IPS-NIHi7 (cell line): ENCODE data around the gene TPP2.

Source experiments
- DNase-seq: peaks from one replicate; pipeline ENCODE4 v3.0.0; 2012; ENCODE audit warnings: mixed read lengths; ENCODE audit errors: extremely low spot score

The TPP2 gene

DNA sequence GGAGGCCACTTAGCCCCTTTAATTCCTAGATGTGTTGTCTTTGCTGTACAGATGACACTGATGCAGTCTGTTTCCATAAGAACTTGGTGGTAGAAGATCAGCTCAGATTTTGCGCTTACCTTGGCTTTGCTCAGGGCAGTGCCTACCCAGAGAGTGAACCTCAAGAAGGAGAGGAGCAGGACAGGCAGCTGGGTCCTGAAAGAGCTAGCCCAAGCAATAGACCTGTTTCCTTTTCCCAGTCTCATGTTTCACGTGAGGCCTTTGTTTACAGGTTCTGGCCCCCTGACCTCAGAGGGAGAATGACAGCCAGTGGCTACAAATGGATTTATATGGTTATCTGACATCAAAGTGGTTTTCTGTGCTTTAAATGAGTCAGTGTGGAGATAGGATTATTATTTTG, 58.0 kb downstream of the TPP2 start:
- no peak for DNase-seq

DNA sequence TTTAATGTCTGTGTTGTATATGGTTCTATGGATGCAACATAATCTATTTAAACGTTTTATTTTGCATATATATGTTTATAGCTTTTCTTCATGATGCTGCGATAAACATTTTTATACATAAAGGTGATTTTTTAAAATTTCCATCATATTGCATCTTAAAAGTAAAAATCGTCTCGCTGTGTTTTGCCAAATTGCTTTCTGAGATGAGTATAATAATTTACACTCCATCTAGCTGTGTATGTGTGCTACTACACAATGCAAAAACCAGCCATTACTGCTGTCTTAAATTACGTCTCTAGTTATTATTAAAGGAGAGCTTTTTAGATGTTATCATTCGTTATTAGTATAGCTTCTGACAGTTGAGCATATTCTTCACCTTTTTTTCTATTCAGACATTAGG, 60.8 kb downstream of the TPP2 start:
- no peak for DNase-seq

DNA sequence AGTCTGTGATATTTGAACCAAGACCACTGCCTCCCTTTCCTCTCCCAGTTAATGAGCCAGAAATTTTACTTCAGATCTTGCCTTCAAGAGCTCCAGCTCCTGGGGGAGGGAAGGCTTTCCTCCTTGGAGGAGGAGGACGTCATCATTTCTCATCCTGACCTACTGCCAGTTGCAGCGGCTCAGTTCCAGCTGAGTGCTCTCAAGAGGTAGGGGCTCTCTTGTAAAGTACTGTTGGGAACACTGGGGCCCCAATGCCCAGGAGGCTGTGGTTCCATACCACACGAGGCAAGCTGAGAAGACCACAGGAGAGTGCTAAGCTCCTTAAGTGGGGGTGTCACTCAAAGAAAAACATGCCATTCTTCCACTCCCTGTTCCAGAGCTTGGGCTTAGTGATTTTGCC, 61.9 kb downstream of the TPP2 start:
- DNase-seq, result no peak

DNA sequence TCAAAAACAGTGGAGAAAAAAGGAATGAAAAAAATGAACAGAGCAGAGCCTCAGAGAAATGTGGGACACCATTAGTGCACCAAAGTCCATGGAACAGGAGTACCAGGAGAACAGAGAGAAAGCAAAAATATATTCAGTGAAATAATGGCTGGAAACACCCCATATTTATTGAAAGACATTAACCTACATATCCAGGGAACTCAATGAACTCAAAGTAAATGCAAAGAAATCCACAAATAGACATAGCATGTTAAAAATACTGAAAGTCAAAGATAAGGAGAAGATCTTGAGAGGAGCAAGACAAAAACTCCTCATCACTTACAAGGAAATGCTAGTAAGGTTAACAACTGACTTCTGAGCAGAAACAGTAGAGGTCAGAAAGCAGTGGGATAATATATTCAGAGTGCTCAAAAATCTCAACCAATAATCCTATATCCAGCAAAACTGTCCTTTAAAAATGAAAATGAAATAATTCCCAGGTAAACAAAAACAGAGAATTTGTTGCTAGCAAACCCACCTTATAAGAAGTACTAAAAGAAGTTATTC, 62.5 kb downstream of the TPP2 start:
- DNase-seq, result no peak

DNA sequence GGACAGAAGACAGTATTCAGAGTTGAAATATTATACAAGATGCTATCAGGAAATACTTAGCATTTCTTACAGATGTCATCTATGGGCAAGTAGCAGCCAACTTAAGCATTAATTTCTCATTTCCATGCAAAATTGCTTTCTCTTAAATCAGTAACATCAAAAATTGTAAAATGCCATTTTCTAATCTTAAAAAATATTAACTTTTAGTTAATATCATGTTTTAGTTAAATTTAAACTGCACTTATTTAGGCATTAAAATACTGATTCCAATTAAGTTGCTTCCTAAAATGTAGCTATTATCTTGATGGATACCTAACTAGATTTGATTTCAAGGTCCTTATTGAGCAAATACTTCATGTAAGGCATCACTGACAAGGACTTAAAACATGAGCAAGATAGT, 70.2 kb downstream of the TPP2 start:
- DNase-seq, result no peak

DNA sequence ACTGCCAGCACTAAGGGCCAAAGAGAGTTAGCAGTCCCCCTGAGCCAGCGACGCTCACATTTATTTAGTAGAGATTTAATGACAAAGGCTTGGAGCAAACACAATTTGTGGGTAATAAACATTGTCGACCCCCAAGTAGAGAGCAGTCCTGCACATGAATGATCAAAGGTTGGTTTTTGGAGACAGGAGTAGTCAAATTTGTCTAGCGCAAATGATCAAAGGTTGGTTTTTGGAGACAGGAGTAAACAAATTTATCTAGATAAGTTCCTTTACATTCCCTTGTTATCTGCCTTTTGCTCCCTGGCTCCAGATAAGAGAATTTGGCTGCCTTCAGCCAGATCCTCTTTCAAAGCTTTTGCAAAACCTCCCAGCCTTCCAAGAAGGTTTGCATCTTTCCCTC, 71.1 kb downstream of the TPP2 start:
- no peak for DNase-seq

DNA sequence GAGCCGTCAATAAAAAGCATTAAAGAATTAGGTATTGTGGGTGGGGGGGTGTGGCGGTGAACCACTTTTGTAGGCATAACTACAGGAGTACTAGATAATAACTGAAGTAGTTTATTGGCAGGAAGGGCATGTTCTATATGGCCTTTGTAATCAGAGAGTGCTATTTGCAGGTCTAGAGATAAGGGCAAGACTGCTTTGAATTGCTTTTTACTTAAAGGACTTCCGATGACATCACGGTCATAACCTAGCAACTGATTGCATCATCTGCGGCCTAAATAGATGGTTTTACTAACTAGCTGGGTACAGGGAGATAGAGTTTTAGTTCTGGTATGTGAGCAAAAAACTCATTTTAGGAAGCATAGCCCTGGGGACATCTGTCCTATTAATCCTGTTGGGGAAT, 73.3 kb downstream of the TPP2 start:
- no peak for DNase-seq

DNA sequence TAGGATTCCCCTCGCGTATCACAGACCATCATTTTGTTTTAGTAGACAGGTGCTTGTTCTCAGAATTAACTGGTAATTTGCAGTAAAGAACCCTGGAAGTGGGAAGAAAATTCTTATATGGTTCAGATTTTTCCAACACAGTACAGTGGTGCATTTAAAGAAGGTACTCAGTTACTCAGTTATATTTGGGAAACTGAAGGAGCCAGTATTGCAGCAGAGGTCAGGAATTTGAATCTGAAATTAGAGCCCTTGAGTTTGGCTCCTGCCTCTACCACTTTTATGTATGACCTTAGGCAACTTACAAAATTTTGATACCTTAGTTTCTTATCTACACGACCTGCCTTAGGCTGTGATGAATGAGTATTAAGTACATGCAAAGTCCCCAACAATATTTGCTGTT, 78.3 kb downstream of the TPP2 start:
- DNase-seq, result no peak

DNA sequence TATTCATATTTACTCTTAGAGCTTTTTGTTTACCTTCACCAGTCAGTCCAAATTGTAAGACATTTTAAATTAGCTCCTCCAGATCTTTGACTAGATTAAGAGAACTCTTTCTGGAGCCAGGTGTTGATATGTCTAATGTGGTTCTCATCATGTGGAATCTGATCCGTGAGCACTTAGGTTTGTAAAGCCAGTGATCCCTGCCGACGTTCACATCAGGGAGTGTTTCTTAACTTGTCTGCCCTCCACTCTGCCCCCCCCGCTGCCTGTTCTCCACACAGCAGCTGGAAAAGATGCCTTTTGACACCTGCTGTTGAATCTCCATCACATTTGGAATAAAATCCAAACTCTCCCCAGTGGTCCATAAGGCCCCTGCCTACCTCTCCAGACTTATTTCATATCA, 80.3 kb downstream of the TPP2 start:
- DNase-seq, result no peak

DNA sequence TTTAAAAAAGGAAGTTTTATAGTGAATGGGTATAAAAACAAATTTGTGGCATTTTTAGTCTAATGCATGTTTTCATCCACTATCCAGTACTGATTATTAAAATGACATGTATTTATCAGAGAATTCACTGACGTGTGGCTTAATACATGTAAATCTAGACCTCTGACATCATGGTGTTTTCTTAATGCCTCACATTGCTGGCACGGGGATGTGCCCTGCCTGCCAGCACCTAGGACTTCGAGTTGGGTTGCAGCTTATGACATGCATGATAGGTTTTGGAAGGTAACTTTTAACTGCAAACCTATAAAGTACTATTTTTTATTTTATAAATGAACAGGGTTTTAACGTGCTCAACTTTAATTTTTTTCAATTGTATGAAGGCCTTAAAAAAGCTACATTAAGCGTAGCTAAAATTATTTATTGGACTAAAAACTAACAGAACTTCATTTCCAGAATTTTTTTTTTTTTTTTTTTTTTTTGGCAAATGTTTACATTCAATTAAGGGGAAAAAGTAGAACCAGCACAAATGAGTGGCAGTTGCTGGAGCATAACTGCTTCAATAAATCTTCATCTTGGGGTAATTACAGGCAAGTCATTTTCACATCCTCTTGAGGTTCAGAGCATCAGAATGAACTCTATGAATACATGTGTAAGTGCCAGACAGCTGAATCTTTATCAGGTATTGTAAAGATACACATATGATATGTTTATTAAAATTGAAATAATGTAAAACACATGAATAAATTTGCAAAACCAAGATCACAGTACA, 81.7 kb downstream of the TPP2 start:
- DNase-seq, result no peak

DNA sequence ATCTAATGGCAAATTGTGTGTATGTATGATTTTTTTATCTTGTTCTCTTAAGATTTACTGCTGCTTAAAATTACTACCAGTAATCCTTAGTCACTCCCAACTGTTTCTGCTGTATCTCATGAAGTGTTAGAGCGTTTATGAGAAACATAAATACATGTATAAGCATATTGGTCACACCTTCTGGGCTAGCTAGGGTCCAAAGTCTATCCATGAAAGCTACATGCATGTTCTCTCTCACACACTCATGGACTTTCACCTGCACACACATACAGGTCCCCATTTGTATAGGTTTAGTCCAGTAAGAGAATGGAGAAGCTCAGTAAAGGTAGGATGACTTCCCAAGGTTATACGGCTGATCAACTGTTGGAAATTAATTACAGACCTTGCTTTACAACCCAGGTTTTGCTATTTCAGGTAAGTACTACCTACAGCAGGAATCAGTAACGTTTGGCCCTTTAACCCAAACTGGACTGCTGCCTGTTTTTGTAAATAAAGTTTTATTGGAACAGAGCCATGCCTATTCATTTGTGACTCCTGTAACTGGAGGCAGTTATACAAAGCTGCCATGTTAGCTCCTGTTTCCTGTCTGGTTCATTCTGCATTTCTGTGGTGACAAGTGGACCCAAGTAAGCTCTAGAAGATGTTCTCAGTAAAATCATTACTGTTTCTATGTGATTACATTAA, 82.8 kb downstream of the TPP2 start:
- no peak for DNase-seq

DNA sequence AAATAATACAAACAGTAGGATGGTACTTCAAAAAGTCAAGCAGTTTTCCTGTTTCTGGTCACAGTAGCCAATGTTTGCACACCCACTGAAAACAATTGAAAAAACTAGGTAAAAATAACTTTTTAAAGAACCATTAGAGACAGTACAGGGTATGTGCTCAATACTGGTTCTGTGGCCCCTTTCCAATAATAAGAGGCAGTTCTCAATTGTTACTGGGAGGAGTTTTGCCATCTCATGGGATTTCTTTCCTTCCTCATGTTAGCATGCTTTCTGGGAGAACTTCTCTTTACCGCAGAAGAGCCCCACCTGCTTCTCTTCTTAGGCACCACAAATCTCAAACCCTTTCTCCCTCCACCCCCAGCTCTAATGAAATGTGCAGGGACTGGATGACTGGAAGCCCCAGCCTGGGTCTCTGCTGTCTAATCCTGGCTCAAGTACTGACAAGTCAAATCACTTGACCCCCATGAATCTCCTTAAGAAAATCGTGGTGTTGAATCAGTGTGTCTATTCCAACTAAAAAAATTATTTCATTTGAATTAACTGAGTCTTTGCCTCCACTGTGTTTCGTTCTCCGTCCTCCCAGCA, 83.4 kb downstream of the TPP2 start:
- no peak for DNase-seq

DNA sequence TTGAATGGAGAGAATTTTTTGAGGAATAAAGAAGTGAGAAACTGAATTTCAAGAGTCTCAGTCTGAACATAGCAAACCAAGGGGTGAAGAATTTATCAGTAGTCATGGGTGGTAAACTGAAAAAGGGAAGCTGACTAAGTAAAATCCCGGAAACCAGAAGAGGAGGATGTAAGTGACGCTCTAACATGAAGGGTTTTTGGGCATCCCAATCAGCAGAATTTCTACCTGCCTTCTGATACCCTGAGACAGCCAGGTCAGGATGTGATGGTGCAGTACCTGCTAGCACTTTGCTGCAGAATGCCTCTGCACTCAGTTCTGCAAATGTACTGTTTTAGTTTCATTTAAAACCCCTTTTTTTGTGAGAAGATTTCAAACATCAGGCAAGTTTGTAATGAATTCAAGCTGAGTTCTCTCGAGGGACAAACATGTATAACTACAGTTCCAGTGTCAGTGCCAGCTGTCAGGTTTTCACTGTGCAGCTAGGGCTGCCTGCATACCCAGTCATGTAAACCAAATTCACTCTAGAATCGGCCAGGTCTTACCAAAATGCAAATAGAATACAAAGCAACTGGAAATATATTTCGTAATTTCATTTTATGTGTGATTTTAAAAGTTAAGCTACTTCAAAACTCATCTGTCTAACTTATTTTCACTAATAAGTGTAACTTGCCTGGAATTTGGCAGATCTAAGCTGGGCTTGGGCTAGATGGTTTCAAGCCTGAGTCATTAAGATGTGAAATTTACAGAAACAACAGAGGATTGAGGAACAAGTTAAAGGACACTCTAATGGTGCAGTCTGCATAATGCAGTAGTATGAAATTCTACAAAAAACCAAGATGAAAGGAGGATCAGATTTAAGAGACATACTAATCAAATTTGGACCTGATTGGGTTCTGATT, 84.3 kb downstream of the TPP2 start:
- DNase-seq, result no peak

DNA sequence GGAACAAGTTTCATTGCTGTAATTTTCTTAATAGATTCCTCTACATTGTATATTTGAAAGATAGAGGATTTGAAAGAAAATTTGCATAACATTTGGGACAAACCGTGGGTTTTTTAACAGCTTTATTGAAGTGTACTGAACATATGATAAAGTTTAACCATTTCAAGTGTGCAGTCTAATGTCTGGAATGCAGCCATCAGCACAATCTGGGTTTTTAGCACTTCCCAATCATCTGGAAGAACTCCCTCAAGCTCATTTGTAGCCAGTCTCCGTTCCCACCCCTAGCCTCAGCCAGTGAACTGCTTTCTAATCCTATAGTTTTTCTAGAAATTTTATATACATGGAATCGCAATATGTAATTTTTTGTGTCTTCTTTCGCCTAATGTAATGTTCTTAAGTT, 85.4 kb downstream of the TPP2 start:
- DNase-seq, result no peak

DNA sequence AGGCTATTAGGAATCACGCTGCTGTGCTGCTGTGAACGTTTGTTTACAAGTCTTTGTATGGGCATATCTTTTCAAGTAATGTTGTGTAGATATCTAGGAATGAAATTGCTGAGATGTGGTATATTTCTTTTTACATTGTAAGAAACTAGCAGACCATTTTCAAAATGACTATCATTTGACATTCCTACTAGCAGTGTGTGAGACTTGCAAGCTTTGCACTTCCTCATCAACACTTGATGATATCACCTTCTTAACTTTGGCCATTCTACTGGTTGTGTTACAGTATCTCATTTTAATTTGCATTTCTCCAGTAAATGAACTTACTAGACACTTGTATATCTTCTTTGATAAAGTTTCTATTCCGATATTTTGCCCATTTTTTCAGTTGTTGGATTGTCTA, 85.9 kb downstream of the TPP2 start:
- no peak for DNase-seq

DNA sequence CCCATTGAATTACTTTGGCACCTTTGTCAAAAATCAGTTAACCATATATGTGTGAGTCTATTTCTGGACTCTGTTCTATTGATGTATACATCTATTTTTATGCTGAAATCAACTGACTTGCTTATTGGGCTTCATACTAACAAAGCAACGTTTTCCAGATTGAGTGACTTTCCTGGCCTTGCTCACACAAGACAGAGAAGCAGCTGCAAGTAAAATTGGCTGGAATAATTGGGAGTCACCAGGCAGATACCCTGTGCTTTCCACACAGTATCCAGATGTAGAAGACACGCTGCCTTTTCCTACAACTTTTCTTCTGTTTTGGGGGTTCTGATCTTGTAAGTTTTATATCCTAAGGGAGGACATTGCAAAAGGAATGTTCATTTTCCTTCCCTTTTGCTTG, 86.9 kb downstream of the TPP2 start:
- DNase-seq, result no peak

DNA sequence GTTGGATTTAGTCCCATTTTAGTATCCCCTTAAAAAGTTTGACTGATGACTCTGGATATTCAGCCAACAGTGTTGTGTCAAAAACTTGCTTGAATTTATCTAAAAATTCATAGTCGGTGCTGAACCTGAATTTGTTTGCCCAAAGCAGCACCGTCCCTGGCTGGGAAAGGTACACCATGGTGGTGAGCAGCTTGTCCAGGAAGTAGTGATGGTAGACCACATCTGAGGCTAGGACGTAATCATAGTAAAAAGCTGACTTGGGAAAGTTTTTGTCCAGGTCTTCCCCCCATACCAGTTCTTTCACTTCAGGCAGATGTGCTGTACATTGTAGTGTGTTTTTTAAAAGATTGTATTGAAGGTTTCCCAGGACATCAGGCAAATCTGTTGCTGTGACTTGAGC, 89.2 kb downstream of the TPP2 start:
- DNase-seq, result no peak

DNA sequence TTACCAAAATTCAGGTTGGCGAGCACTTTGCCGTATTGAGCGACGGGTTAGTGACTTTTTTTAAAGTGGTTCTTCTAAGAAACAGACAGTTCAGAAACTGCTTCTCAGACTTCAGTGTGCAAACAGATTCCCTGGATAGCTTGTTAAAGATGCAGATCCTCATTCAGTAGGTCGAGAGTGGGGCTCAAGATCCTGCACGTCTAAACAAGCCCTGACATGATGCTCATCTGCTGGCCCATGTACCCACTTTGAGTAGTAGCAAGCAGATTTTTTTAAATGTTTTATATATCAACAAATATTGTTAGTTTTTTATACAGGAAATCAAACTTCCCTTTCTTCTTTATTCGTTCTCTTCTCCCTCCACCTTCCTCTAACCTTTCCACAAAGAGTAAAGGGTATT, 90.7 kb downstream of the TPP2 start:
- DNase-seq, result no peak

DNA sequence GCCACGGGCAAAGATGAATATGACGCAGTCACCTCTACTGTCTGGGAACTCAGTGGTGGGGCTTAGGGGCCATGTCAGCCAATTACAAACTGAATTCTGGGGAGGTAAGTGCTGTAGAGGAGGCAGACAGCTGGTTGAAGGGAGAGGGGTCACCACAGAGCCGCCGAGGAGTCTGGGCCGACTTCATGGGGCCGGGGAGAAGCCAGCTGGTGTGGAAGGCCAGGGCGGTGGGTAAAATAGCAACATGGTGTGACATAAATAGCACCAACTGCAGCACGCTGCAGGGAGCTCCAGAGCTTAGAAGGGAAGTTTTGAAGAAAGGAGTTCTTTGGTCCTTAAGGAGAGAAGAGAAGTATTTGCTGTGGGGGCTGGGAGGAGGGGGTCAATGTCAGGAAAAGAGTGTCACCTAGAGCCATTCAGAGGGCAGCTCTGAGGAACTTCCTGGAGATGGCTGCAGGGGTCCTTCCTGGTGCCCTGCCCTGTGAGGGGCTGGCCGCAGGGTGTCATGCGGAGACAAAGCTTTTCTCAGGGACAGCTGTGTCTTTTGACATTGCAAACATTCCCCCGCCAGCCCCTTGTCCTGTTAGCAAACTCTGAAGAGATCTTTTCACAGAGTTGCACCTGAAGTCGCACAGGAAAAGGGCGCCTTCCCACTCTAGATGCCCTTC, 91.7 kb downstream of the TPP2 start:
- DNase-seq, result no peak

DNA sequence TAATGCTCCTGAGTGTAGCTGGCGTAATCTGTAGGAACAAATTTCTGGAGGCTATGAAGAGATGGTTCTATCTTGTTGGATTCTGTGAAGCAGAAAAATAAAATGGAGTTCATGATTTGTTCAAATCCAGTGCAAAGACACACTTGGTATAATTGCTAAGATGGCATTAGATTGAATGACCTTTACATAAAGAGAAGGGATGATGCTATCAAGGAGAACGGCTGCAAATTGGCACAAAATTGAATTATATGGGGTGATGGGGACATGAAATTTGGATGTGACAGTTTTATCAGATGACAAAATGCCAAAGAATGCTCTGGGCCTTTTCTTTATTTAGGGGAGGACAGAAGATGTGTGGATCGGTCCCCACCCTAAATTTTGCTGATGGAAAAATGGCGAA, 94.1 kb downstream of the TPP2 start:
- no peak for DNase-seq

DNA sequence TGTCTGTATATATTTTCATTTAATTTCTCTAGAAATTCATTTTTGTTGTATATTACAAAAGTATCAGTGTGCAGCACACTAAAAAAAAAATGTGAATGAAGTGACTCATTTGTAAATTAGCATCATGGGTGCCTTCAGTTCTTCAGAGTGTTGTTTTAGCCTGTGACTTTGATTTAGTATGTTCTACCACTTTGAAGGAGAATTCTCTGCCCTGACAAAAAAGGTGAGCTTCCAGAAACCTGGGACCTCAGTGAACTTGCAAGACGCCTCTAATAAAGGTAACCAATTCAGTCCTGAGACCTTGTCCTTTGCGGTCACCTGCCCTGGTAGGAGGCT, 95.7 kb downstream of the TPP2 start:
- DNase-seq, result no peak

DNA sequence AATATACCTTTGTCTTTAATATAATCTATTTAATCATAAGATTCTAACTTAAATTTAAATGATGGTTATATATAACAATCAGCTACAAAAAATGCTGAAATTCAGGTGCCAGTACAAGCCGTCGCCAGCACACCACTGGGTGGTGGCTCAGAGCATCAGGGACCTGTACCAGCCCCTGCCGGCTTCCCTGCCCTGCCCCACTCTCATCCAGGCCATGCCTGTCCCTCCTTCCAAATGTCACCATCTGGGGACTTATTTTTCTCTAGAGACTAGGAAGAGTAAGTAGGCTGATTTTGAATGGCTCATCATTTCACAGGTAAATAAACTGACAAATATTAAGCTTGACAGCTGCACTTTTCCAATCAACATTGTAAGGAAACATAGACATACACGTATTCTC, 96.5 kb downstream of the TPP2 start:
- DNase-seq, result no peak
